Transverse colon (tissue), 4 donors: ENCODE results near the gene FAM83E. TPM values are rescaled to one million over a fixed set of nuclear protein-coding genes. Genes with fewer than 3 reads are reported as not detected.
A peak's percentile ranks its signal among the peaks of the same experiment; 100 is the strongest.

Source experiments
- DNase-seq: peaks from one replicate; pipeline ENCODE4 v3.0.0-alpha.2; 2019
- H3K27ac ChIP-seq, 4 donors: fragments of 200-600 bp; sonication (generic); 2 replicates each; pipeline ENCODE4 v1.5.1; 2016 to 2018; ENCODE audit warnings: inconsistent platforms in 4 of 4
- H3K27me3 ChIP-seq: fragments of 200-600 bp; sonication (generic); 2 replicates; pipeline ENCODE4 v1.5.1; 2017; ENCODE audit warnings: inconsistent platforms
- H3K36me3 ChIP-seq, 4 donors: fragments of 200-600 bp; sonication (generic); 2 replicates each; pipeline ENCODE4 v1.5.1; 2017 to 2019; ENCODE audit warnings: inconsistent platforms in 4 of 4
- H3K4me1 ChIP-seq, 4 donors: fragments of 200-600 bp; sonication (generic); 2 replicates each; pipeline ENCODE4 v1.5.1; 2017 to 2020; ENCODE audit warnings: inconsistent platforms in 4 of 4
- H3K4me3 ChIP-seq, 4 donors: fragments of 200-600 bp; sonication (generic); 1 replicate in 1 of 4; 2 replicates in 3 of 4; pipeline versions ENCODE4 v1.5.1 to v1.6.1; 2017 to 2019; ENCODE audit warnings: inconsistent platforms in 4 of 4
- H3K9me3 ChIP-seq, 2 donors: fragments of 200-600 bp; sonication (generic); 2 replicates each; pipeline ENCODE4 v1.5.1; 2017 to 2019; ENCODE audit warnings: inconsistent platforms in 2 of 2
- EP300 ChIP-seq: sonication (generic); formaldehyde crosslinking; IDR thresholded peaks from one replicate; pipeline ENCODE4 v1.6.1; 2017; ENCODE audit warnings: antibody characterized with exemption, low read depth
- POLR2A ChIP-seq: fragments of 450-650 bp; IDR thresholded peaks from one replicate; pipeline ENCODE4 v1.6.1; 2016; ENCODE audit warnings: antibody characterized with exemption, mild to moderate bottlenecking, moderate library complexity
- POLR2AphosphoS5 ChIP-seq, 3 donors: sonication (generic); formaldehyde crosslinking; IDR thresholded peaks; one replicate each; pipeline ENCODE4 v1.6.1; 2016; ENCODE audit warnings: antibody characterized with exemption in 3 of 3
- WGBS, 2 donors: methylation state at CpG; one replicate each; pipeline ENCODE4 v1.1.5; 2018; ENCODE audit warnings: low coverage in 1 of 2; 5-methylcytosine and 5-hydroxymethylcytosine counted together
- in situ Hi-C, 4 donors: fragments of 200-750 bp; cut with MboI; loops; one replicate each; pipeline versions ENCODE4 v1.15.0 to v1.15.1; 2017; ENCODE audit warnings: low sequenced_read_pairs in 3 of 4, low pct_ligation_motif_present in 1 of 4, low pct_unique_long_range_greater_than_20kb in 1 of 4
- intact Hi-C: fragments of 100-400 bp; cut with DNase I; formaldehyde crosslinking; loops from one replicate; pipeline ENCODE4 v1.15.1; 2023; ENCODE audit warnings: low total_unique reads
- total RNA-seq, 4 donors: library from RNA; depleted of rRNA; stranded (reverse); fragments of >200 nt; gene quantifications; one replicate each; pipeline ENCODE4 v1.1.0, GENCODE V29; 2016
- TF ChIP-seq, protein P1 (sequence below), 5 experiments: fragments of 200-600 bp in 3 of 5; fragments of 450-650 bp in 2 of 5; sonication (generic) in 3 of 5; IDR thresholded peaks; 1 replicate in 2 of 5; 2 replicates in 3 of 5; pipeline ENCODE4 v1.5.1; 2016 to 2017; ENCODE audit warnings: antibody characterized with exemption in 5 of 5, inconsistent platforms in 3 of 5, mild to moderate bottlenecking in 2 of 5, moderate library complexity in 1 of 5

The FAM83E gene
- total RNA-seq, 4 donors from 2014 or later = 97.0 to 746 (median 203) TPM

GRCh38 chr19:48624791-48625723 is 10.2 kb upstream of the FAM83E start:
- Histone ChIP-seq H3K4me3 (peak overlapping the region; percentile 10 to 67 (median 41)), H3K4me1 (peaks cover 16 to 63% (median 51%) of the 10 kb centered on the region in 4 donors)
- intact Hi-C loops = no loop called here

GRCh38 chr19:48624067-48624594 is 9.3 kb upstream of the FAM83E start:
- Histone ChIP-seq H3K9me3 (no peaks in the 10 kb centered on the region), H3K4me1 (peaks cover 12 to 64% (median 52%) of the 10 kb centered on the region in 4 donors), H3K36me3 (no peaks in the 10 kb centered on the region), H3K27ac (peak overlapping the region; percentile 83 to 94 (median 92)), H3K4me3 (peak overlapping the region; percentile 10 to 67 (median 41)), H3K27me3 (no peaks in the 10 kb centered on the region)
- intact Hi-C loops = no loop called here
- WGBS, 2 donors = 0 to 3% methylated on average over 9 to 31 of the region's 40 CpGs
- in situ Hi-C loops = no loop called here
- DNase-seq = peak; percentile 99
- TF ChIP-seq, protein P1, sequence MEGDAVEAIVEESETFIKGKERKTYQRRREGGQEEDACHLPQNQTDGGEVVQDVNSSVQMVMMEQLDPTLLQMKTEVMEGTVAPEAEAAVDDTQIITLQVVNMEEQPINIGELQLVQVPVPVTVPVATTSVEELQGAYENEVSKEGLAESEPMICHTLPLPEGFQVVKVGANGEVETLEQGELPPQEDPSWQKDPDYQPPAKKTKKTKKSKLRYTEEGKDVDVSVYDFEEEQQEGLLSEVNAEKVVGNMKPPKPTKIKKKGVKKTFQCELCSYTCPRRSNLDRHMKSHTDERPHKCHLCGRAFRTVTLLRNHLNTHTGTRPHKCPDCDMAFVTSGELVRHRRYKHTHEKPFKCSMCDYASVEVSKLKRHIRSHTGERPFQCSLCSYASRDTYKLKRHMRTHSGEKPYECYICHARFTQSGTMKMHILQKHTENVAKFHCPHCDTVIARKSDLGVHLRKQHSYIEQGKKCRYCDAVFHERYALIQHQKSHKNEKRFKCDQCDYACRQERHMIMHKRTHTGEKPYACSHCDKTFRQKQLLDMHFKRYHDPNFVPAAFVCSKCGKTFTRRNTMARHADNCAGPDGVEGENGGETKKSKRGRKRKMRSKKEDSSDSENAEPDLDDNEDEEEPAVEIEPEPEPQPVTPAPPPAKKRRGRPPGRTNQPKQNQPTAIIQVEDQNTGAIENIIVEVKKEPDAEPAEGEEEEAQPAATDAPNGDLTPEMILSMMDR (IDR thresholded peaks at IDR 0.05) = no peak
- no peak for TF ChIP-seq EP300
- TF ChIP-seq POLR2A = peak; percentile 7
- peak in 2 of 3 donors; percentile 28 to 50 for TF ChIP-seq POLR2AphosphoS5 (IDR thresholded peaks at IDR 0.05)

More at GRCh38 chr19:48624791-48625723, 10.2 kb upstream of the FAM83E start:
- TF ChIP-seq EP300 (no peak), POLR2A (peak; percentile 79), POLR2AphosphoS5 (IDR thresholded peaks at IDR 0.05) (peak; percentile 38 to 77 (median 74))
- TF ChIP-seq, protein P1 (IDR thresholded peaks at IDR 0.05) = no peak
- Histone ChIP-seq H3K27ac (peak overlapping the region; percentile 83 to 94 (median 92)), H3K27me3 (no peaks in the 10 kb centered on the region), H3K36me3 (no peaks in the 10 kb centered on the region), H3K9me3 (no peaks in the 10 kb centered on the region)
- in situ Hi-C loops = no loop called here
- peak; percentile 79 for DNase-seq
- WGBS, 2 donors = 32 to 39% methylated on average over 11 to 23 of the region's 24 CpGs

- TF ChIP-seq POLR2A (no peak), POLR2AphosphoS5 (IDR thresholded peaks at IDR 0.05) (no peak), EP300 (no peak)
- TF ChIP-seq, protein P1 (IDR thresholded peaks at IDR 0.05) = no peak
- Histone ChIP-seq H3K4me3 (peak overlapping the region in 2 of 4 donors; percentile 4 to 34), H3K4me1 (peaks cover 12 to 64% (median 52%) of the 10 kb centered on the region in 4 donors), H3K27me3 (no peaks in the 10 kb centered on the region), H3K27ac (peak overlapping the region; percentile 83 to 94 (median 92)), H3K9me3 (no peaks in the 10 kb centered on the region), H3K36me3 (no peaks in the 10 kb centered on the region)
- no peak for DNase-seq
- intact Hi-C loops = no loop called here
- in situ Hi-C loops = no loop called here
- 43 to 44% methylated on average over 8 of the region's 8 CpGs for WGBS, 2 donors
Observed at GRCh38 chr19:48623556-48624066, 8.7 kb upstream of the FAM83E start.
